A673 (cell line): ENCODE data around the gene PCP2. TPM values are rescaled to one million over a fixed set of nuclear protein-coding genes. Genes with fewer than 3 reads are reported as not detected.

Source experiments
- BruUV-seq: library from RNA; stranded (reverse); fragments of 400-500 nt; replicated peaks from 2 replicates; lab custom pipeline; 2021; lab: Mats Ljungman, UMichigan
- CTCF ChIA-PET: fragments of 300-600 bp; sonication (Branson Sonifier 250); formaldehyde crosslinking; loops from one replicate; lab custom pipeline; 2022; ENCODE audit warnings: antibody characterized with exemption; lab: Charles Lee
- POLR2A ChIA-PET: fragments of 300-600 bp; sonication (Branson Sonifier 250); formaldehyde crosslinking; loops from one replicate; lab custom pipeline; 2022; ENCODE audit warnings: antibody characterized with exemption; ENCODE audit not compliant: low non-redundant PET; lab: Charles Lee
- DNase-seq: peaks from one replicate; pipeline ENCODE4 v3.0.0-alpha.2; 2015; ENCODE audit warnings: low spot score
- H3K27ac ChIP-seq: fragments of 200-600 bp; sonication (generic); 2 replicates; pipeline ENCODE4 v1.5.1; 2016; ENCODE audit warnings: mixed run types, low read depth, mild to moderate bottlenecking, mixed read lengths, antibody characterized with exemption, low read length; ENCODE audit not compliant: poor library complexity, severe bottlenecking
- H3K27me3 ChIP-seq: fragments of 200-600 bp; sonication (generic); replicated peaks from 2 replicates; pipeline ENCODE4 v1.6.1; 2017; ENCODE audit warnings: mixed run types, low read depth, mild to moderate bottlenecking, mixed read lengths, antibody characterized with exemption, low read length; ENCODE audit not compliant: insufficient read depth, poor library complexity
- H3K36me3 ChIP-seq: fragments of 200-600 bp; sonication (generic); 2 replicates; pipeline ENCODE4 v1.6.1; 2016; ENCODE audit warnings: mixed run types, mild to moderate bottlenecking, mixed read lengths, antibody characterized with exemption, low read length; ENCODE audit not compliant: insufficient read depth, poor library complexity, severe bottlenecking
- H3K4me1 ChIP-seq: fragments of 200-600 bp; sonication (generic); 2 replicates; pipeline ENCODE4 v1.6.1; 2017; ENCODE audit warnings: mixed run types, mild to moderate bottlenecking, mixed read lengths, antibody characterized with exemption, low read length; ENCODE audit not compliant: insufficient read depth, poor library complexity, severe bottlenecking
- H3K4me3 ChIP-seq: fragments of 200-600 bp; sonication (generic); 2 replicates; pipeline ENCODE4 v1.5.1; 2016; ENCODE audit warnings: low read depth, mixed run types, mild to moderate bottlenecking, mixed read lengths, low read length; ENCODE audit not compliant: poor library complexity, severe bottlenecking
- H3K9me3 ChIP-seq: fragments of 200-600 bp; sonication (generic); 2 replicates; pipeline ENCODE4 v1.6.1; 2016; ENCODE audit warnings: mixed run types, low read depth, mild to moderate bottlenecking, mixed read lengths, antibody characterized with exemption, low read length; ENCODE audit not compliant: poor library complexity, severe bottlenecking
- CTCF ChIP-seq: fragments of 300-800, 200-600 bp; sonication (generic); conservative IDR thresholded peaks from 2 replicates; pipeline ENCODE4 v1.5.1; 2017; ENCODE audit warnings: low read depth, mild to moderate bottlenecking, antibody characterized with exemption, low read length, moderate library complexity, mixed read lengths
- EZH2 ChIP-seq: fragments of 200-600 bp; sonication (generic); IDR thresholded peaks from 2 replicates; pipeline ENCODE4 v1.6.1; 2017; ENCODE audit warnings: borderline replicate concordance, low read depth, mild to moderate bottlenecking, mixed read lengths, antibody characterized with exemption, low read length; ENCODE audit not compliant: poor library complexity, severe bottlenecking
- intact Hi-C: fragments of 100-400 bp; cut with micrococcal nuclease; formaldehyde crosslinking; loops from one replicate; pipeline ENCODE4 v1.10.0; 2022; ENCODE audit not compliant: unreplicated experiment
- total RNA-seq: library from RNA; stranded (reverse); gene quantifications from 2 replicates; pipeline ENCODE4 v1.2.3, GENCODE V29; 2021

Gene PCP2
- total RNA-seq, 1 experiment from 2014 or later: not detected

DNA sequence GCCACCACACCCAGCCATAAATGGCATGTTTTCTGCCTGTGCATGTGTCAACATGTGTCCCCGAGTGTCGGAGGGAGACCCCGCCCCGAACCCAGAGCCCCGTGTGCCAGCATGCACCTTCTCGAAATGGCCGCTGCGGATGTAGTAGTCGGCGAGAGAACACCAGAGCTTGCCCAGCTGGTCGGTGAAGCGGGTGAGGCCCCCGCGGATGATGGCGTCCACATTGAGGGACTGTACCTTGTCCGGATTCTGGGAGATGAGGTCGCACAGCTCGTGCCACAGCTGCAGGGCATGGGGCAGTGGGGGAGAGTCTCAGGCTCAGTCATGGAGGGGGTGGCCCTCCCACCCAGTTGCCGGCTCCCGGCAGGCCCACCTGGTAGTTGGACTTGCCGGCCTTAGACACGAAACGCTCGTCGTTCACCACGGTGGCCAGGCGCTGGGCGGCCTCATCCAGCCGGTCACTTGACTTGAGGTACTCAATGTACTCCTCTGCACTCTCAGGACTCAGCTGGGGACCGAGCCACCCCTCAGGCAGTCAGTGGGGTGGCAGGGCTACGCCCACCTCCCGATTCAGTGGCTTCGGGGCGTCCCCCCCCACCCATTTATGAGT lies 7.7 kb downstream of the PCP2 start:
- no TSS peak for BruUV-seq
- H3K4me1 ChIP-seq: peaks cover 12% of the 10 kb centered on the region
- intact Hi-C loops: no loop called here
- H3K27ac ChIP-seq: no peak overlapping the region
- ChIA-PET POLR2A (no interaction called here), CTCF (no interaction called here)
- H3K27me3 ChIP-seq: no peaks in the 10 kb centered on the region
- TF ChIP-seq CTCF (no peak), EZH2 (no peak)
- DNase-seq: no peak
- H3K36me3 ChIP-seq: peaks cover 26% of the 10 kb centered on the region
- no peaks in the 10 kb centered on the region for H3K9me3 ChIP-seq
- no peak overlapping the region for H3K4me3 ChIP-seq

- Histone ChIP-seq H3K36me3 (peaks cover 31% of the 10 kb centered on the region), H3K4me3 (no peak overlapping the region)
- no TSS peak for BruUV-seq
Observed at GRCh38 chr19:7624810-7625209, 8.7 kb downstream of the PCP2 start.

DNA sequence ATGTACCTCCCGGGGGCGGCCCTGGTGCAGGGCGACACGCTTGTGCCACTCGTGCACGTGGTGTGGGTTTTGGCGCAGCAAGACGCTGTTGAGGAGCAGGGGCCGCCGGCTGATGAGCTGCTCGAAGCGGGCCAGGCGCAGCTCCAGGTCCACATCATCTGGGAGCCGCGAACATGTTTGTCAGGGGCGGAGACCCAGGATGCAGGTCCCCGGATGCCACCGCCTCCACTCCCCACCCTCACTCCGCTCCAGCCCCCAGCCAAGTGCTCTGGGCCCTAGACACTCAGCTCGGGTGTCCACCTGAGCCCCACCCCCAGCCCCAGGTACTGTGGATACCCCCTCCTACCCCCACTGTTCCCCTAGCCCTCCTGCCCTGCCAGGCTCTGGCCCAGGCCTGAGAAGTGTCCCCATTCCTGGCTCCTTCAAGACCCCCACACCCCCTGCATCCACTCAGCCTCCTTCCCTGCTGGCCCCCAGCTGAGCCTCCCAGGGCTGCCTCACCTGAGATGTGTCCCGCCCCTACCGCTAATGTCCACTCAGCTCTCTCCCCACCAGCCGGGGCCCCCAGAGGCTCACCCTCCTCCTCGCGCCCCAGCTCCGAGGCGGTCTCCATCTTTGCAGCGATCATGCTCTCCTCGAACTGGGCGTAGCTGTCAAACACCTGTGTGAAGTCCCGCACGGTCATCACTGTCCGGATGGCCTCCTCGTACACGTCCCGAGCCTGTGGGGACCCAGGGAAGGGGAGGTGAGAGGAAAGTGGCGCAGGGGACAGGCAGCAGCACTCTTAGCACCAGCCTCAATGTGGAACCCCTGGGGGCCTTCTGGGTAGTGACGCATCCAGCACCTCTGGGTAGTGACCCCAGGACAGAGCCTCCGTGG lies 9.6 kb downstream of the PCP2 start:
- peaks cover 31% of the 10 kb centered on the region for H3K36me3 ChIP-seq
- no peak overlapping the region for H3K4me3 ChIP-seq
- no peaks in the 10 kb centered on the region for H3K27me3 ChIP-seq
- peaks cover 6% of the 10 kb centered on the region for H3K4me1 ChIP-seq
- BruUV-seq: no TSS peak
- no peak for TF ChIP-seq CTCF
- H3K9me3 ChIP-seq: no peaks in the 10 kb centered on the region
- no peak for DNase-seq
- ChIA-PET CTCF (no interaction called here), POLR2A (no interaction called here)
- H3K27ac ChIP-seq: no peak overlapping the region
- intact Hi-C loops: no loop called here

More at GRCh38 chr19:7624810-7625209, 8.7 kb downstream of the PCP2 start:
- Histone ChIP-seq H3K27me3 (no peaks in the 10 kb centered on the region), H3K9me3 (no peaks in the 10 kb centered on the region), H3K4me1 (peaks cover 6% of the 10 kb centered on the region), H3K27ac (no peak overlapping the region)
- intact Hi-C loops: no loop called here
- DNase-seq: no peak
- no peak for TF ChIP-seq EZH2
- TF ChIP-seq CTCF: no peak
- CTCF ChIA-PET: interaction anchor here (0.8 kb wide), 1 partner anchor 117 kb away, joined by 8 read pairs; no protein-coding TSS in a partner anchor
- POLR2A ChIA-PET: no interaction called here
